HepG2 (cell line): ENCODE measurements around the gene LRP10. TPM values are rescaled to one million over a fixed set of nuclear protein-coding genes. Genes with fewer than 3 reads are reported as not detected.

ENCODE experiments used
- LCORL ChIP-seq, 2 experiments: fragments of 450-650 bp in 1 of 2; sonication (generic) in 1 of 2; formaldehyde crosslinking in 1 of 2; IDR thresholded peaks; 2 replicates each; pipeline versions ENCODE4 v1.5.0 to v1.6.1; 2017 to 2020; ENCODE audit warnings: antibody characterized with exemption in 1 of 2, missing genetic modification reagents in 1 of 2
- RAD21 ChIP-seq: fragments of 450-650 bp; formaldehyde crosslinking; IDR thresholded peaks from 2 replicates; pipeline ENCODE4 v1.5.0; 2020; ENCODE audit warnings: mild to moderate bottlenecking
- SETDB1 ChIP-seq: sonication (generic); formaldehyde crosslinking; IDR thresholded peaks from 2 replicates; pipeline ENCODE4 v1.5.1; 2020; ENCODE audit warnings: missing genetic modification reagents, mild to moderate bottlenecking, borderline replicate concordance
- TAF1 ChIP-seq: sonication (generic); formaldehyde crosslinking; IDR thresholded peaks from 2 replicates; pipeline ENCODE4 v1.4.0; 2020; ENCODE audit warnings: missing genetic modification reagents
- ZBTB40 ChIP-seq, 2 experiments: fragments of 450-650 bp in 1 of 2; sonication (generic) in 1 of 2; formaldehyde crosslinking in 1 of 2; IDR thresholded peaks; 2 replicates each; pipeline versions ENCODE4 v1.6.1 to v1.8.0; 2016 to 2022; ENCODE audit warnings: antibody characterized with exemption in 1 of 2, mild to moderate bottlenecking in 1 of 2, missing genetic modification reagents in 1 of 2
- ZNF12 ChIP-seq: sonication (generic); formaldehyde crosslinking; IDR thresholded peaks from 2 replicates; pipeline ENCODE4 v1.5.0; 2020; ENCODE audit warnings: missing genetic modification reagents
- polyA plus RNA-seq, 8 experiments: library from polyadenylated mRNA; depleted of rRNA in 3 of 8; stranded (reverse) in 7 of 8; unstranded in 1 of 8; fragments of >200 nt; fragmentation: Illumina TruSeq in 4 of 8; extraction: Trizol in 4 of 8; gene quantifications; 2 replicates each; pipeline versions ENCODE4 v1.2.1 to v1.2.3, GENCODE V29; 2011 to 2016; ENCODE audit warnings: low read depth in 4 of 8, missing spikeins in 1 of 8, mixed read lengths in 1 of 8; ENCODE audit not compliant: insufficient read depth in 1 of 8
- total RNA-seq, 5 experiments: library from RNA; depleted of rRNA; stranded (reverse); fragments of >200 nt; fragmentation: Illumina TruSeq; extraction: Trizol; gene quantifications; 2 replicates each; pipeline ENCODE4 v1.2.3, GENCODE V29; 2016; ENCODE audit warnings: low read depth in 1 of 5

LRP10 gene
- total and polyA plus RNA-seq, 2 of the 13 experiments (the other 11 are each of a cell fraction or from before 2014, with no cell fraction given): 16.9 to 45.2 TPM

DNA sequence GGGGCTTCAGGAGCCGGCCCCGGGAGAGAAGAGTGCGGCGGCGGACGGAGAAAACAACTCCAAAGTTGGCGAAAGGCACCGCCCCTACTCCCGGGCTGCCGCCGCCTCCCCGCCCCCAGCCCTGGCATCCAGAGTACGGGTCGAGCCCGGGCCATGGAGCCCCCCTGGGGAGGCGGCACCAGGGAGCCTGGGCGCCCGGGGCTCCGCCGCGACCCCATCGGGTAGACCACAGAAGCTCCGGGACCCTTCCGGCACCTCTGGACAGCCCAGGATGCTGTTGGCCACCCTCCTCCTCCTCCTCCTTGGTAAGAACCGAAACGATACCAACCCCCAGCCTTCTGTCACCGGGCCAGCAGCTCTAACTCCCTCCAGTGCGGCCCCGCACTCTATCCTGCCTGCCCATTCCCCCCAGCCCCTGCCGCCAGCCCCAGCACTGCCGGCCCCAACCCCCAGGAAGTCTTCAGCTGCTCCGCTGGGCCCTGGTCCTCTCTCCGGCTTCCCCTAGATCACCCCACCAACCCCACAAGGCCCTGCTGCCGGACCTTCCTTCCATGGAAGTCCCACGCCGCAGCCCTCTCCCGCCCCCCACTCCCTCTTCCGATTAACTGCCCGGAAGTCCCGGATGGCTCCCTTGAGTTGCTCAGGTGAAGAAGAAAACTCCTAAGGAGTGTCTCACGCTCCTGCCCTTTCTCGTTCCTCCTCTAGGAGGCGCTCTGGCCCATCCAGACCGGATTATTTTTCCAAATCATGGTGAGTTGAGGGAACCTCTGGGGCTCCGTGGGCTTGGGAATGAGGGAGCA lies 693 bp downstream of the LRP10 start (continued):
- TF ChIP-seq ZBTB40 (IDR thresholded peaks at IDR 0.05) (no peak), ZBTB40 (CRISPR knock-in tag; IDR thresholded peaks at IDR 0.05) (no peak; the same call in 1 of the 2 replicates), LCORL (IDR thresholded peaks at IDR 0.05) (no peak), LCORL (CRISPR knock-in tag; IDR thresholded peaks at IDR 0.05) (0 out of 2 replicates have a peak, but pooled peaks have one; percentile 56), ZNF12 (no peak), SETDB1 (CRISPR knock-in tag) (no peak), RAD21 (CRISPR knock-in tag) (peak; percentile 68), TAF1 (CRISPR knock-in tag) (0 out of 2 replicates have a peak, but pooled peaks have one; percentile 9)
